HG02759 (cell line): ENCODE measurements around the gene PPP4R3B.

ENCODE experiments used
- ATAC-seq: cut with Tn5 transposase; IDR thresholded peaks from one replicate; pipeline ENCODE4 v1.9.1; 2021; ENCODE audit warnings: mild to moderate bottlenecking, moderate library complexity; ENCODE audit not compliant: unreplicated experiment

Gene PPP4R3B

GRCh38 chr2:55617175-55618024 lies at the start of gene PPP4R3B:
Gene PPP4R3B (minus strand): TSS chr2:55617622. CDS start chr2:55617285, 337 bp downstream.
- ATAC-seq = peak; percentile 86

- no peak for ATAC-seq
Observed at GRCh38 chr2:55653255-55653654, 35.8 kb upstream of the PPP4R3B start.

GRCh38 chr2:55649211-55649610 lies 31.8 kb upstream of the PPP4R3B start:
- ATAC-seq = no peak

- ATAC-seq = no peak
Observed at GRCh38 chr2:55636831-55637230, 19.4 kb upstream of the PPP4R3B start.

- no peak for ATAC-seq
Observed at GRCh38 chr2:55628931-55629330, 11.5 kb upstream of the PPP4R3B start.

- no peak for ATAC-seq
Observed at GRCh38 chr2:55627915-55628314, 10.5 kb upstream of the PPP4R3B start.

- ATAC-seq = no peak
Observed at GRCh38 chr2:55621802-55622201, 4.4 kb upstream of the PPP4R3B start.

GRCh38 chr2:55620123-55620779 lies 2.8 kb upstream of the PPP4R3B start:
- no peak for ATAC-seq

- peak; percentile 36 for ATAC-seq
Observed at GRCh38 chr2:55618275-55619055, 1.0 kb upstream of the PPP4R3B start.

- ATAC-seq = no peak
Observed at GRCh38 chr2:55618025-55618274, 528 bp upstream of the PPP4R3B start.

- ATAC-seq = peak; percentile 7
Observed at GRCh38 chr2:55616551-55617174, 759 bp downstream of the PPP4R3B start.

GRCh38 chr2:55611997-55612396 lies 5.4 kb downstream of the PPP4R3B start:
- no peak for ATAC-seq

GRCh38 chr2:55610954-55611743 lies 6.3 kb downstream of the PPP4R3B start:
- ATAC-seq = no peak

GRCh38 chr2:55609938-55610578 lies 7.4 kb downstream of the PPP4R3B start:
- ATAC-seq = no peak

- ATAC-seq = no peak
Observed at GRCh38 chr2:55609193-55609794, 8.1 kb downstream of the PPP4R3B start.

GRCh38 chr2:55607717-55608116 lies 9.7 kb downstream of the PPP4R3B start:
- ATAC-seq = no peak

- ATAC-seq = no peak
Observed at GRCh38 chr2:55604027-55604565, 13.3 kb downstream of the PPP4R3B start.

- ATAC-seq = no peak
Observed at GRCh38 chr2:55601849-55602248, 15.6 kb downstream of the PPP4R3B start.

- no peak for ATAC-seq
Observed at GRCh38 chr2:55598056-55598795, 19.2 kb downstream of the PPP4R3B start.
